Fibroblast of lung (primary cell): Measurements from ENCODE around the gene AK5. TPM values are rescaled to one million over a fixed set of nuclear protein-coding genes. Genes with fewer than 3 reads are reported as not detected.

Experiments used
- DNase-seq, 2 donors: peaks; one replicate each; pipeline versions ENCODE4 v3.0.0 to v3.0.0-alpha.2; 2010; ENCODE audit warnings: low read depth in 2 of 2
- H2AFZ ChIP-seq: 2 replicates; pipeline ENCODE4 v1.5.1; 2012; ENCODE audit warnings: low read length, control low read depth, inconsistent platforms
- H3K27ac ChIP-seq: 2 replicates; pipeline ENCODE4 v1.5.1; 2011; ENCODE audit warnings: low read length, control low read depth; ENCODE audit not compliant: insufficient read depth
- H3K27me3 ChIP-seq: 2 replicates; pipeline ENCODE4 v1.5.1; 2011; ENCODE audit warnings: mild to moderate bottlenecking, low read length; ENCODE audit not compliant: control insufficient read depth, insufficient read depth
- H3K36me3 ChIP-seq: 2 replicates; pipeline ENCODE4 v1.5.1; 2011; ENCODE audit warnings: low read length; ENCODE audit not compliant: control insufficient read depth, insufficient read depth
- H3K4me1 ChIP-seq: 2 replicates; pipeline ENCODE4 v1.5.1; 2011; ENCODE audit warnings: low read length; ENCODE audit not compliant: control insufficient read depth, insufficient read depth; ENCODE audit errors: extremely low read depth
- H3K4me2 ChIP-seq: 2 replicates; pipeline ENCODE4 v1.5.1; 2011; ENCODE audit warnings: low read length, control low read depth; ENCODE audit not compliant: insufficient read depth; ENCODE audit errors: extremely low read depth
- H3K4me3 ChIP-seq, 4 experiments: fragments of 200-600 bp in 1 of 4; sonication (generic) in 1 of 4; replicated peaks in 1 of 4; 2 replicates each; pipeline ENCODE4 v1.5.1; 2011 to 2016; ENCODE audit warnings: low read length in 4 of 4, low read depth in 3 of 4, mild to moderate bottlenecking in 3 of 4, control low read depth in 2 of 4, inconsistent platforms in 1 of 4, mixed read lengths in 1 of 4; ENCODE audit not compliant: insufficient read depth in 1 of 4; ENCODE audit errors: control extremely low read depth in 1 of 4
- H3K79me2 ChIP-seq: 2 replicates; pipeline ENCODE4 v1.5.1; 2012; ENCODE audit warnings: mild to moderate bottlenecking, low read length, inconsistent platforms; ENCODE audit not compliant: control insufficient read depth, insufficient read depth
- H3K9ac ChIP-seq: 2 replicates; pipeline ENCODE4 v1.5.1; 2011; ENCODE audit warnings: mild to moderate bottlenecking, low read length, control low read depth; ENCODE audit not compliant: insufficient read depth
- H3K9me3 ChIP-seq: 2 replicates; pipeline ENCODE4 v1.5.1; 2012; ENCODE audit warnings: low read depth, low read length; ENCODE audit not compliant: control insufficient read depth, insufficient read depth
- H4K20me1 ChIP-seq: 2 replicates; pipeline ENCODE4 v1.5.1; 2011; ENCODE audit warnings: low read length; ENCODE audit not compliant: control insufficient read depth, insufficient read depth; ENCODE audit errors: extremely low read depth
- CTCF ChIP-seq, 2 donors: IDR thresholded peaks in 1 of 2; conservative IDR thresholded peaks in 1 of 2; 1 replicate in 1 of 2; 2 replicates in 1 of 2; pipeline ENCODE4 v1.5.1; 2011 to 2012; ENCODE audit warnings: low read length in 2 of 2, control low read depth in 1 of 2, inconsistent platforms in 1 of 2, low read depth in 1 of 2, mild to moderate bottlenecking in 1 of 2
- EZH2 ChIP-seq: IDR thresholded peaks from 2 replicates; pipeline ENCODE4 v1.5.1; 2012; ENCODE audit warnings: low read length, control low read depth, mild to moderate bottlenecking; ENCODE audit errors: missing control alignments
- polyA plus RNA-seq, 2 donors: library from polyadenylated mRNA; depleted of rRNA in 1 of 2; stranded (reverse) in 1 of 2; unstranded in 1 of 2; fragments of >200 nt; gene quantifications; 2 replicates each; pipeline ENCODE4 v1.2.1, GENCODE V29; 2011 to 2012; ENCODE audit warnings: missing spikeins in 1 of 2
- total RNA-seq: library from RNA; depleted of rRNA; stranded (reverse); fragments of >200 nt; gene quantifications from 2 replicates; pipeline ENCODE4 v1.2.1, GENCODE V29; 2014

The AK5 gene
- total and polyA plus RNA-seq, 2 donors (not counting 1 experiment from before 2014, with no cell fraction given) = 37.9 to 87.7 TPM

- Histone ChIP-seq H3K4me3 (no peak overlapping the region), H2AFZ (no peak overlapping the region), H3K79me2 (no peaks in the 10 kb centered on the region), H3K4me2 (no peak overlapping the region), H4K20me1 (no peaks in the 10 kb centered on the region), H3K9ac (no peak overlapping the region), H3K4me1 (no peaks in the 10 kb centered on the region), H3K9me3 (no peaks in the 10 kb centered on the region), H3K27me3 (no peaks in the 10 kb centered on the region), H3K36me3 (no peaks in the 10 kb centered on the region), H3K27ac (no peak overlapping the region)
- peak in 1 of 2 donors; percentile 86 for DNase-seq
- TF ChIP-seq EZH2 (no peak), CTCF (conservative IDR thresholded peaks at IDR 0.05 in 1 of 2, IDR thresholded peaks at IDR 0.05 in 1 of 2; ENCODE audit: low read depth in 1 of 2, low read length in 2 of 2) (no peak)
Observed at GRCh38 chr1:77245830-77246229, 36.0 kb upstream of the AK5 start.

- Histone ChIP-seq H3K27me3 (no peaks in the 10 kb centered on the region), H3K27ac (no peak overlapping the region), H3K4me3 (no peak overlapping the region), H4K20me1 (no peaks in the 10 kb centered on the region), H3K4me2 (no peak overlapping the region), H3K9me3 (no peaks in the 10 kb centered on the region), H2AFZ (no peak overlapping the region), H3K4me1 (no peaks in the 10 kb centered on the region), H3K79me2 (no peaks in the 10 kb centered on the region), H3K9ac (no peak overlapping the region), H3K36me3 (no peaks in the 10 kb centered on the region)
- no peak for TF ChIP-seq CTCF (conservative IDR thresholded peaks at IDR 0.05 in 1 of 2, IDR thresholded peaks at IDR 0.05 in 1 of 2; ENCODE audit: low read depth in 1 of 2, low read length in 2 of 2)
- TF ChIP-seq EZH2 = no peak
- no peak for DNase-seq
Observed at GRCh38 chr1:77250126-77250525, 31.7 kb upstream of the AK5 start.

- no peaks in the 10 kb centered on the region for H3K9me3 ChIP-seq
- no peak for DNase-seq
- H3K27me3 ChIP-seq = no peaks in the 10 kb centered on the region
- H3K4me3 ChIP-seq = no peak overlapping the region
- H3K9ac ChIP-seq = no peak overlapping the region
- no peaks in the 10 kb centered on the region for H3K4me1 ChIP-seq
- H3K79me2 ChIP-seq = no peaks in the 10 kb centered on the region
- no peak overlapping the region for H2AFZ ChIP-seq
- no peak overlapping the region for H3K4me2 ChIP-seq
- no peak overlapping the region for H3K27ac ChIP-seq
- no peaks in the 10 kb centered on the region for H4K20me1 ChIP-seq
- no peak for TF ChIP-seq CTCF (conservative IDR thresholded peaks at IDR 0.05 in 1 of 2, IDR thresholded peaks at IDR 0.05 in 1 of 2; ENCODE audit: low read depth in 1 of 2, low read length in 2 of 2)
- TF ChIP-seq EZH2 = no peak
- no peaks in the 10 kb centered on the region for H3K36me3 ChIP-seq
Observed at GRCh38 chr1:77253211-77253610, 28.6 kb upstream of the AK5 start.
